K562 (cell line): Measurements from ENCODE around the gene COG2. TPM values are rescaled to one million over a fixed set of nuclear protein-coding genes. Genes with fewer than 3 reads are reported as not detected.

Experiments
- ATAC-seq: fragments of 200-7000 bp; cut with Tn5 transposase; 3 replicates; pipeline ENCODE4 v1.9.1; 2020; ENCODE audit warnings: moderate library complexity
- BruUV-seq: library from RNA; stranded (reverse); fragments of 400-500 nt; replicated peaks from 2 replicates; lab custom pipeline; 2021; lab: Mats Ljungman, UMichigan
- CTCF ChIA-PET: fragments of 300-600 bp; formaldehyde crosslinking; extraction: SDS; loops from one replicate; lab custom pipeline; 2021; ENCODE audit warnings: low intra/inter-chr PET ratio; lab: Yijun Ruan, JAX
- POLR2A ChIA-PET: fragments of 300-600, 350-650 bp; sonication (Branson Sonifier 250); formaldehyde crosslinking; extraction: SDS; loops from one replicate; lab custom pipeline; 2021; ENCODE audit warnings: antibody characterized with exemption, inconsistent platforms; lab: Yijun Ruan, JAX
- DNase-seq, 4 experiments: peaks; one replicate each; pipeline versions ENCODE4 v3.0.0 to v3.0.0-alpha.2; 2011 to 2018; ENCODE audit warnings: low spot score in 3 of 4, mixed read lengths in 3 of 4; ENCODE audit errors: extremely low read depth in 1 of 4
- FAIRE-seq: peaks from 2 replicates; lab custom pipeline; 2011; peaks lifted over from hg19 to GRCh38; lab: Jason Lieb, UNC
- H2AFZ ChIP-seq: 2 replicates; pipeline ENCODE4 v1.6.0; 2011; ENCODE audit warnings: low read depth, low read length, control low read depth, inconsistent platforms
- H3K27ac ChIP-seq: fragments of 200-600 bp; 3 replicates; pipeline ENCODE4 v1.8.0; 2011; ENCODE audit warnings: low read depth, mild to moderate bottlenecking, control low read depth, inconsistent platforms, low read length, moderate library complexity, mixed read lengths; ENCODE audit errors: extremely low read depth
- H3K27me3 ChIP-seq, 2 experiments: fragments of 300-600 bp in 1 of 2; 2 replicates in 1 of 2; 3 replicates in 1 of 2; pipeline versions ENCODE4 v1.6.0 to v1.8.0; 2011; ENCODE audit warnings: inconsistent platforms in 2 of 2, low read length in 2 of 2, mild to moderate bottlenecking in 1 of 2, mixed read lengths in 1 of 2, moderate library complexity in 1 of 2; ENCODE audit not compliant: control insufficient read depth in 2 of 2, insufficient read depth in 2 of 2
- H3K36me3 ChIP-seq: fragments of 300-600 bp; 3 replicates; pipeline ENCODE4 v1.8.0; 2011; ENCODE audit warnings: mild to moderate bottlenecking, low read length, inconsistent platforms; ENCODE audit not compliant: control insufficient read depth, insufficient read depth
- H3K4me1 ChIP-seq, 2 experiments: fragments of 200-600 bp in 1 of 2; replicated peaks in 1 of 2; 2 replicates in 1 of 2; 3 replicates in 1 of 2; pipeline versions ENCODE4 v1.5.1 to v1.8.0; 2011; ENCODE audit warnings: inconsistent platforms in 2 of 2, low read length in 2 of 2, mild to moderate bottlenecking in 1 of 2, mixed read lengths in 1 of 2, moderate library complexity in 1 of 2; ENCODE audit not compliant: control insufficient read depth in 2 of 2, insufficient read depth in 2 of 2
- H3K4me2 ChIP-seq: 2 replicates; pipeline ENCODE4 v1.6.1; 2011; ENCODE audit warnings: low read length, control low read depth, inconsistent platforms, mixed read lengths; ENCODE audit not compliant: insufficient read depth
- H3K4me3 ChIP-seq: fragments of 200-600 bp; sonication (generic), shearing (Covaris generic); 2 replicates; pipeline ENCODE4 v1.5.1; 2016; ENCODE audit warnings: control low read depth, inconsistent platforms
- H3K79me2 ChIP-seq: fragments of 200-600 bp; 3 replicates; pipeline ENCODE4 v1.8.0; 2011; ENCODE audit warnings: low read length, inconsistent platforms; ENCODE audit not compliant: control insufficient read depth, insufficient read depth
- H3K9ac ChIP-seq, 2 experiments: 2 replicates each; pipeline versions ENCODE4 v1.6.0 to v1.6.1; 2011; ENCODE audit warnings: low read depth in 2 of 2, low read length in 2 of 2, control low read depth in 1 of 2, inconsistent platforms in 1 of 2, mild to moderate bottlenecking in 1 of 2, mixed read lengths in 1 of 2; ENCODE audit not compliant: insufficient read depth in 1 of 2
- H3K9me1 ChIP-seq: one replicate; pipeline ENCODE4 v1.6.0; 2011; ENCODE audit warnings: inconsistent platforms, mild to moderate bottlenecking, low read length, moderate library complexity; ENCODE audit not compliant: control insufficient read depth, insufficient read depth
- H3K9me3 ChIP-seq: replicated peaks from 2 replicates; pipeline ENCODE4 v1.5.1; 2011; ENCODE audit warnings: low read depth, low read length, inconsistent platforms; ENCODE audit not compliant: control insufficient read depth, insufficient read depth
- H4K20me1 ChIP-seq: replicated peaks from 2 replicates; pipeline ENCODE4 v1.6.1; 2011; ENCODE audit warnings: low read length, inconsistent platforms, mixed read lengths; ENCODE audit not compliant: control insufficient read depth, insufficient read depth
- ATF1 ChIP-seq, 2 experiments: fragments of 450-650 bp in 1 of 2; IDR thresholded peaks; 2 replicates each; pipeline ENCODE4 v1.6.1; 2016; ENCODE audit warnings: missing compliant biosample characterization in 1 of 2, missing genetic modification characterization in 1 of 2
- BDP1 ChIP-seq: IDR thresholded peaks from 3 replicates; pipeline ENCODE4 v1.6.1; 2011; ENCODE audit not compliant: insufficient read length, insufficient read depth
- OTX1 ChIP-seq: fragments of 450-650 bp; formaldehyde crosslinking; IDR thresholded peaks from 2 replicates; pipeline ENCODE4 v1.4.0; 2022; ENCODE audit warnings: mild to moderate bottlenecking
- SMAD3 ChIP-seq: fragments of 450-650 bp; formaldehyde crosslinking; conservative IDR thresholded peaks from 2 replicates; pipeline ENCODE4 v1.4.0; 2020; ENCODE audit warnings: mild to moderate bottlenecking
- TEAD1 ChIP-seq, 2 experiments: fragments of 450-650 bp in 1 of 2; sonication (generic) in 1 of 2; formaldehyde crosslinking; IDR thresholded peaks; 2 replicates each; pipeline versions ENCODE4 v1.4.0 to v1.8.0; 2020 to 2022; ENCODE audit warnings: mild to moderate bottlenecking in 2 of 2, missing genetic modification reagents in 1 of 2
- XRCC3 ChIP-seq: fragments of 450-650 bp; IDR thresholded peaks from 2 replicates; pipeline ENCODE4 v1.6.1; 2017; ENCODE audit warnings: mild to moderate bottlenecking, moderate library complexity
- ZNF75A ChIP-seq: fragments of 450-650 bp; formaldehyde crosslinking; IDR thresholded peaks from 2 replicates; pipeline ENCODE4 v1.4.0; 2020; ENCODE audit warnings: mild to moderate bottlenecking
- WGBS: fragments of 100-300 bp; shearing (Covaris generic); methylation state at CpG from one replicate; pipeline ENCODE4 v1.1.6; 2016; ENCODE audit warnings: low coverage, mixed read lengths; ENCODE audit not compliant: insufficient coverage; ENCODE audit errors: missing lambda C conversion rate; 5-methylcytosine and 5-hydroxymethylcytosine counted together
- in situ Hi-C: fragments of 300-500 bp; cut with MboI; formaldehyde crosslinking; loops from 4 replicates; pipeline ENCODE4 v1.15.0; 2018; ENCODE audit warnings: inconsistent platforms, mixed read lengths
- intact Hi-C: fragments of 100-400 bp; cut with micrococcal nuclease; formaldehyde crosslinking; loops from 2 replicates; pipeline ENCODE4 v1.14.2; 2022
- polyA plus RNA-seq, 8 experiments: library from polyadenylated mRNA; depleted of rRNA in 4 of 8; stranded (reverse) in 5 of 8; unstranded in 3 of 8; fragments of >200 nt; fragmentation: Nextera tagmentation in 2 of 8; fragmentation: Illumina TruSeq in 1 of 8; extraction: Ambion mirVana in 2 of 8; extraction: Trizol in 1 of 8; gene quantifications; 2 replicates each; pipeline versions ENCODE4 v1.2.1 to v1.2.3, GENCODE V29; 2011 to 2014; ENCODE audit warnings: inconsistent platforms in 1 of 8, missing spikeins in 1 of 8
- total RNA-seq, 7 experiments: library from RNA; depleted of rRNA in 6 of 7; stranded (reverse); fragments of >200 nt in 6 of 7; fragmentation: Illumina TruSeq in 2 of 7; extraction: Trizol in 2 of 7; gene quantifications; 2 replicates each; pipeline versions ENCODE4 v1.2.1 to v1.2.3, GENCODE V29; 2011 to 2021; ENCODE audit warnings: low replicate concordance in 1 of 7
- TF ChIP-seq, protein P1 (sequence below), 2 experiments: fragments of 450-650 bp; conservative IDR thresholded peaks; 2 replicates each; pipeline ENCODE4 v1.6.1; 2017; ENCODE audit warnings: mild to moderate bottlenecking in 2 of 2, moderate library complexity in 2 of 2
- TF ChIP-seq, protein P2 (sequence below): fragments of 450-650 bp; IDR thresholded peaks from 2 replicates; pipeline ENCODE4 v1.6.1; 2017; ENCODE audit warnings: antibody characterized with exemption
- TF ChIP-seq, protein P3 (sequence below): fragments of 250-450 bp; sonication (Bioruptor Pico); IDR thresholded peaks from 2 replicates; pipeline ENCODE4 v1.6.1; 2021; ENCODE audit warnings: mild to moderate bottlenecking
- TF ChIP-seq, protein P4 (sequence below): sonication (generic); formaldehyde crosslinking; IDR thresholded peaks from 2 replicates; pipeline ENCODE4 v1.8.1; 2023; ENCODE audit warnings: mild to moderate bottlenecking, missing genetic modification reagents
- TF ChIP-seq, protein P5 (sequence below): sonication (generic); formaldehyde crosslinking; IDR thresholded peaks from 2 replicates; pipeline ENCODE4 v1.5.0; 2020; ENCODE audit warnings: missing genetic modification reagents
- TF ChIP-seq, protein P6 (sequence below): fragments of 250-450 bp; sonication (Bioruptor Pico); IDR thresholded peaks from 2 replicates; pipeline ENCODE4 v1.5.0; 2020; ENCODE audit warnings: mild to moderate bottlenecking

The COG2 gene
- total and polyA plus RNA-seq, 9 of the 15 experiments (the other 6 are each of a cell fraction or from before 2014, with no cell fraction given): 22.0 to 51.7 (median 33.3) TPM

DNA sequence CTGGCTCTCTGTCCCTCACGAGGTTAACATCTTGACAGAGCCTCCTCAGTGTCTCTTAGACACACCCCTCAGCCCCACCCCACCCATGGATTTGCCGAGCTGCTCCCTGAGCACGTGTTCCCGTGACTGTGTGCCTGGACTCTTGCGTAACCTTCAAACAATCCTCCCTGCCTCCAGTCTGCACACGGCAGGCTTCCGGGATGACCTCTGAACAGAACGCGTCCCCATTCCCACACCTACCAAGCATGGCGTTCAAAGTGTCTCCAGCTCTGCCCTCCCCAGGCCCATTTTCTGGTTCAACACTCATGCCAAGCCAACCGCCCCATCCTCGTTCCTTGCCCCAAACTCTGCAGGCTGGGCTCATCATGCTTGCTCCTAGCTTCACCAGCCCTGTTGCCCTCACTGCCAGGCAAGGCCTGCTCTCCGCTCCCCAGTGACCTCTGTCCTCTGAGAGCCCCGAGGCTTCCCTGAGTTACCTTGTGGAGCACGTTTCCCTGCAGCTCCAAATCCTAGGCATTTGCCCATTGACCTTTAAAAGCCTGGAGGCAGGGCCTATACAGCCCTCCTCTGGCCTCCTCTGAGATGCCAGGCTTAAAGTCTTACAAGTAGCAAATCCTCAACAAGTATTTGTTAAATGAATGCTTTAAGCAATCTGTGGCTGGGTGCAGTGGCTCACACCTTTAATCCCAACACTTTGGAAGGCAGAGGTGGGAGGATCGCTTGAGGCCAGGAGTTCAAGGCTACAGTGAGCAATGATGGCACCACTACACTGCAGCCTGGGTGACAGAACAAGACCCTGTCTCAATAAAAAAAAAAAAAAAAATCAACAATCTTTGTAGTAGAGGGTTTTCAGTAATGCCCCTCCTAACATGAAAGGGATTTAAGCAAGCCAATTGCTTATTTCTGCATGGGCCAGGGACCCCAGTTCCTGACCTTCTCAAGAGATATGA lies 66.6 kb downstream of the COG2 start:
- H3K9ac ChIP-seq: no peak overlapping the region; a peak in 1 of 4 replicates
- no peaks in the 10 kb centered on the region for H3K9me3 ChIP-seq
- CTCF ChIA-PET: no interaction called here
- no peak overlapping the region for H3K4me3 ChIP-seq
- no peak overlapping the region for H3K4me2 ChIP-seq
- no peak overlapping the region for H3K27ac ChIP-seq
- in situ Hi-C loops (no loop called here), intact Hi-C loops (no loop called here)
- POLR2A ChIA-PET: no interaction called here
- ATAC-seq (peak; percentile 84), DNase-seq (peak; percentile 60 to 75 (median 68)), FAIRE-seq (peak; percentile 74)
- peaks cover 0 to 12% of the 10 kb centered on the region in 2 experiments; a peak in 2 of 5 replicates for H3K4me1 ChIP-seq
- BruUV-seq: no TSS peak
- no peaks in the 10 kb centered on the region for H3K9me1 ChIP-seq
- 21% methylated on average over 15 of the region's 16 CpGs for WGBS
- H4K20me1 ChIP-seq: peaks cover 10% of the 10 kb centered on the region; the same call in 1 of the 2 replicates
- H3K36me3 ChIP-seq: no peaks in the 10 kb centered on the region
- peaks cover 60 to 94% of the 10 kb centered on the region in 2 experiments for H3K27me3 ChIP-seq
- H2AFZ ChIP-seq: no peak overlapping the region
- no peaks in the 10 kb centered on the region for H3K79me2 ChIP-seq
- no peak for TF ChIP-seq XRCC3
- TF ChIP-seq, protein P1, sequence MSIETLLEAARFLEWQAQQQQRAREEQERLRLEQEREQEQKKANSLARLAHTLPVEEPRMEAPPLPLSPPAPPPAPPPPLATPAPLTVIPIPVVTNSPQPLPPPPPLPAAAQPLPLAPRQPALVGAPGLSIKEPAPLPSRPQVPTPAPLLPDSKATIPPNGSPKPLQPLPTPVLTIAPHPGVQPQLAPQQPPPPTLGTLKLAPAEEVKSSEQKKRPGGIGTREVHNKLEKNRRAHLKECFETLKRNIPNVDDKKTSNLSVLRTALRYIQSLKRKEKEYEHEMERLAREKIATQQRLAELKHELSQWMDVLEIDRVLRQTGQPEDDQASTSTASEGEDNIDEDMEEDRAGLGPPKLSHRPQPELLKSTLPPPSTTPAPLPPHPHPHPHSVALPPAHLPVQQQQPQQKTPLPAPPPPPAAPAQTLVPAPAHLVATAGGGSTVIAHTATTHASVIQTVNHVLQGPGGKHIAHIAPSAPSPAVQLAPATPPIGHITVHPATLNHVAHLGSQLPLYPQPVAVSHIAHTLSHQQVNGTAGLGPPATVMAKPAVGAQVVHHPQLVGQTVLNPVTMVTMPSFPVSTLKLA (conservative IDR thresholded peaks at IDR 0.05): peak; percentile 75 to 86
- TF ChIP-seq TEAD1 (CRISPR knock-in tag; IDR thresholded peaks at IDR 0.05): no peak
- TF ChIP-seq, protein P2, sequence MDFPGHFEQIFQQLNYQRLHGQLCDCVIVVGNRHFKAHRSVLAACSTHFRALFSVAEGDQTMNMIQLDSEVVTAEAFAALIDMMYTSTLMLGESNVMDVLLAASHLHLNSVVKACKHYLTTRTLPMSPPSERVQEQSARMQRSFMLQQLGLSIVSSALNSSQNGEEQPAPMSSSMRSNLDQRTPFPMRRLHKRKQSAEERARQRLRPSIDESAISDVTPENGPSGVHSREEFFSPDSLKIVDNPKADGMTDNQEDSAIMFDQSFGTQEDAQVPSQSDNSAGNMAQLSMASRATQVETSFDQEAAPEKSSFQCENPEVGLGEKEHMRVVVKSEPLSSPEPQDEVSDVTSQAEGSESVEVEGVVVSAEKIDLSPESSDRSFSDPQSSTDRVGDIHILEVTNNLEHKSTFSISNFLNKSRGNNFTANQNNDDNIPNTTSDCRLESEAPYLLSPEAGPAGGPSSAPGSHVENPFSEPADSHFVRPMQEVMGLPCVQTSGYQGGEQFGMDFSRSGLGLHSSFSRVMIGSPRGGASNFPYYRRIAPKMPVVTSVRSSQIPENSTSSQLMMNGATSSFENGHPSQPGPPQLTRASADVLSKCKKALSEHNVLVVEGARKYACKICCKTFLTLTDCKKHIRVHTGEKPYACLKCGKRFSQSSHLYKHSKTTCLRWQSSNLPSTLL: no peak
- TF ChIP-seq, protein P3, sequence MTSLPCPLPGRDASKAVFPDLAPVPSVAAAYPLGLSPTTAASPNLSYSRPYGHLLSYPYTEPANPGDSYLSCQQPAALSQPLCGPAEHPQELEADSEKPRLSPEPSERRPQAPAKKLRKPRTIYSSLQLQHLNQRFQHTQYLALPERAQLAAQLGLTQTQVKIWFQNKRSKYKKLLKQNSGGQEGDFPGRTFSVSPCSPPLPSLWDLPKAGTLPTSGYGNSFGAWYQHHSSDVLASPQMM: no peak
- no peak for TF ChIP-seq BDP1
- TF ChIP-seq SMAD3 (CRISPR knock-in tag): no peak
- no peak for TF ChIP-seq ZNF75A (CRISPR knock-in tag)
- TF ChIP-seq, protein P4, sequence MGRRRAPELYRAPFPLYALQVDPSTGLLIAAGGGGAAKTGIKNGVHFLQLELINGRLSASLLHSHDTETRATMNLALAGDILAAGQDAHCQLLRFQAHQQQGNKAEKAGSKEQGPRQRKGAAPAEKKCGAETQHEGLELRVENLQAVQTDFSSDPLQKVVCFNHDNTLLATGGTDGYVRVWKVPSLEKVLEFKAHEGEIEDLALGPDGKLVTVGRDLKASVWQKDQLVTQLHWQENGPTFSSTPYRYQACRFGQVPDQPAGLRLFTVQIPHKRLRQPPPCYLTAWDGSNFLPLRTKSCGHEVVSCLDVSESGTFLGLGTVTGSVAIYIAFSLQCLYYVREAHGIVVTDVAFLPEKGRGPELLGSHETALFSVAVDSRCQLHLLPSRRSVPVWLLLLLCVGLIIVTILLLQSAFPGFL (CRISPR knock-in tag): no peak
- TF ChIP-seq, protein P5, sequence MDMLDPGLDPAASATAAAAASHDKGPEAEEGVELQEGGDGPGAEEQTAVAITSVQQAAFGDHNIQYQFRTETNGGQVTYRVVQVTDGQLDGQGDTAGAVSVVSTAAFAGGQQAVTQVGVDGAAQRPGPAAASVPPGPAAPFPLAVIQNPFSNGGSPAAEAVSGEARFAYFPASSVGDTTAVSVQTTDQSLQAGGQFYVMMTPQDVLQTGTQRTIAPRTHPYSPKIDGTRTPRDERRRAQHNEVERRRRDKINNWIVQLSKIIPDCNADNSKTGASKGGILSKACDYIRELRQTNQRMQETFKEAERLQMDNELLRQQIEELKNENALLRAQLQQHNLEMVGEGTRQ (CRISPR knock-in tag): peak; percentile 72
- TF ChIP-seq, protein P6, sequence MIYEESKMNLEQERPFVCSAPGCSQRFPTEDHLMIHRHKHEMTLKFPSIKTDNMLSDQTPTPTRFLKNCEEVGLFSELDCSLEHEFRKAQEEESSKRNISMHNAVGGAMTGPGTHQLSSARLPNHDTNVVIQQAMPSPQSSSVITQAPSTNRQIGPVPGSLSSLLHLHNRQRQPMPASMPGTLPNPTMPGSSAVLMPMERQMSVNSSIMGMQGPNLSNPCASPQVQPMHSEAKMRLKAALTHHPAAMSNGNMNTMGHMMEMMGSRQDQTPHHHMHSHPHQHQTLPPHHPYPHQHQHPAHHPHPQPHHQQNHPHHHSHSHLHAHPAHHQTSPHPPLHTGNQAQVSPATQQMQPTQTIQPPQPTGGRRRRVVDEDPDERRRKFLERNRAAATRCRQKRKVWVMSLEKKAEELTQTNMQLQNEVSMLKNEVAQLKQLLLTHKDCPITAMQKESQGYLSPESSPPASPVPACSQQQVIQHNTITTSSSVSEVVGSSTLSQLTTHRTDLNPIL (CRISPR knock-in tag): no peak
- 0 out of 2 replicates have a peak, but pooled peaks have one; percentile 35 for TF ChIP-seq OTX1 (CRISPR knock-in tag)
- no peak for TF ChIP-seq ATF1 (CRISPR knock-in tag; IDR thresholded peaks at IDR 0.05)
- TF ChIP-seq ATF1 (tag; IDR thresholded peaks at IDR 0.05): 0 out of 2 replicates have a peak, but pooled peaks have one; percentile 19
